LNCaP clone FGC (cell line): ENCODE results near the gene XRN2.
"Not testable (repeated sequence)": the region's sequence is repeated elsewhere in the genome, so short reads cannot be mapped to it uniquely, and the experiment has no call there.

Source experiments
- DNase-seq: peaks from one replicate; pipeline ENCODE4 v3.0.0-alpha.2; 2011; ENCODE audit warnings: low read depth
- H3K4me3 ChIP-seq: 2 replicates; pipeline ENCODE4 v1.5.1; 2011; ENCODE audit warnings: mild to moderate bottlenecking, low read depth, low read length, control low read depth
- TF ChIP-seq, protein P1 (sequence below): IDR thresholded peaks from 2 replicates; pipeline ENCODE4 v1.5.1; 2012; ENCODE audit warnings: mild to moderate bottlenecking; ENCODE audit not compliant: control insufficient read depth, insufficient read depth; ENCODE audit errors: extremely low read depth

Gene XRN2

GRCh38 chr20:21397341-21398108 is 94.4 kb downstream of the XRN2 start, which contains the start of gene NKX2-4:
Gene NKX2-4, minus strand, starts transcription at chr20:21397526. Its CDS starts 127 bp downstream, at chr20:21397399.
- H3K4me3 ChIP-seq: no peak within 1 kb of the TSS
- DNase-seq: no peak
- TF ChIP-seq, protein P1, sequence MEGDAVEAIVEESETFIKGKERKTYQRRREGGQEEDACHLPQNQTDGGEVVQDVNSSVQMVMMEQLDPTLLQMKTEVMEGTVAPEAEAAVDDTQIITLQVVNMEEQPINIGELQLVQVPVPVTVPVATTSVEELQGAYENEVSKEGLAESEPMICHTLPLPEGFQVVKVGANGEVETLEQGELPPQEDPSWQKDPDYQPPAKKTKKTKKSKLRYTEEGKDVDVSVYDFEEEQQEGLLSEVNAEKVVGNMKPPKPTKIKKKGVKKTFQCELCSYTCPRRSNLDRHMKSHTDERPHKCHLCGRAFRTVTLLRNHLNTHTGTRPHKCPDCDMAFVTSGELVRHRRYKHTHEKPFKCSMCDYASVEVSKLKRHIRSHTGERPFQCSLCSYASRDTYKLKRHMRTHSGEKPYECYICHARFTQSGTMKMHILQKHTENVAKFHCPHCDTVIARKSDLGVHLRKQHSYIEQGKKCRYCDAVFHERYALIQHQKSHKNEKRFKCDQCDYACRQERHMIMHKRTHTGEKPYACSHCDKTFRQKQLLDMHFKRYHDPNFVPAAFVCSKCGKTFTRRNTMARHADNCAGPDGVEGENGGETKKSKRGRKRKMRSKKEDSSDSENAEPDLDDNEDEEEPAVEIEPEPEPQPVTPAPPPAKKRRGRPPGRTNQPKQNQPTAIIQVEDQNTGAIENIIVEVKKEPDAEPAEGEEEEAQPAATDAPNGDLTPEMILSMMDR: no peak

DNA sequence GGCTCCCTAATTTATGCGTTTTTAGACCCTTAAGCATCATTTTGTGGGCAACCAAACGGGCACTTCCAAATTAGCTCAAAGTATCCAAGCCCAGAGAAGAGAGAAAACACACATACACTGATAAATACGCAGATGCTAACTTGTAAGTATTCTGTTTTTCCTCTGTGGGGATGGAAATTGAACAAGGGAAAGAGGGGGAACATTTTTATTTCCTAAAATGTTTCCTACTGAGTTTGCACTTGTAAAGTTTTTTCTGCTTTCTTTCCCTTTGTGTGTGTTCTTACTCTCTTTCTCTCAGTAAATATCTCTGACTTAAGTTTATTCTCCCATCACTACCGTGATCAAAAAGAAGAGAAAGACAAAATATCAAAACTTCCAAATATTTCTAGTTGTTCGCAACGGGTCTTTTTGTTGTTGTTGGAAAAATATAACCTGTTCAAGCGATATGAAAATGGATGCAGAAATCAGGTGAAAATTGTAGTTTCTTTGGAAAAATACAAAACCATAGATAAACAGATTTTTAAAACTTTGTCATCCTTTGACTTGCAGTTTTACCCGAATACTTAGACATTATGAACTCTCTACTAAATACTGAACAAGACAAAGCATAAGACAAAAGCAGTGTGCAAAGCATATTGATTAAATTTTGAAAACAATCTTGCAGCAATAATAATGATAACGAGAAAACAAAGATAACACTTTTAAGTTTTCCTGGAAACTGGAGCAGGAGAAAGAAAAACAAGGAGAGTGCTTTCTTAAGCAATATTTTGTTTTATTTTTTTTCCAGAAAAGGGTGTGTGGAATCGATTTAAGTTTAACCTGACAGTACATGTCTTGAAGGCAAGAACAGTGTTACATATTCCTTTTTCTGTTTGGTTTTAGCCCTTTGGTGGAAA is 95.2 kb downstream of the XRN2 start:
- no peak for DNase-seq
- no peak overlapping the region for H3K4me3 ChIP-seq
- TF ChIP-seq, protein P1: no peak

DNA sequence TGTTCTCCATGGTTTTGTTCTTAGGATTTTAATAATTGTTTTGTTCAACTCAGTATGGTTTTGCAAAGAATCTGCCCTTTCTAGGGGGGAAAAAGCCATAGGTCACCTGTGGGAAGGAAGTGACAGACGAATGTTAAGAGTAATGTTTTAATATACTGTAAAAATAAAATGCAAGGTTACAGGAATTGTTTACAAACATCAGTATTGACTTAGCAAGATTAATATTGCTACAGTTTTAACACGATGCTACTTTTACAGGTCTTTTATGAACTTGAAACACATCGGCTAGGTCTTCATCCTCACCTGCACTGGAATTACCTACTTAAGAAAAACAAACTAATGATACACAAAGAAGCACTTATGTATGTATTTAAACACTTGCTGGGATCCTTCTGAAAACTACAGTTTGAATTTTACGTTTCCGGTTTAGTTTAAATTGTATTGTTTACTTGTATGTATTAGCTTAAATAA is 95.9 kb downstream of the XRN2 start:
- H3K4me3 ChIP-seq: no peak overlapping the region
- no peak for DNase-seq

DNA sequence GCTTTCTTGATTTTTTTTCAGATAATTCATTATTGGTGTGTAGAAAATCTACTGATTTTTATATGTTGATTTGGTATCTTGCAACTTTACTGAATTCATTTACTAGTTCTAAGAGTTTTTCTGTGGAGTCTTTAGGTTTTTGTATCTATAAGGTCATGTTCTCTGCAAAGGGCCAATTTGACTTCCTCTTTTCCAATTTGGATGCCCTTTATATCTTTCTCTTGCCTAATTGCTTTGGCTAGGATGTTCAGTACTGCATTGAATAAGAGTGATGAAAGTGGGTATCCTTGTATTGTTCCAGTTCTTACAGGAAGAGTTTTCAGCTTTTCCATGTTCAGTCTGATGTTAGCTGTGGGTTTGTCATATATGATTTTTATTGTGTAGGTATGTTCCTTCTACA is 108.6 kb downstream of the XRN2 start:
- DNase-seq: no peak
- TF ChIP-seq, protein P1: no peak
- no peak overlapping the region for H3K4me3 ChIP-seq

More for the DNA sequence above, 95.9 kb downstream of the XRN2 start:
- TF ChIP-seq, protein P1: no peak

DNA sequence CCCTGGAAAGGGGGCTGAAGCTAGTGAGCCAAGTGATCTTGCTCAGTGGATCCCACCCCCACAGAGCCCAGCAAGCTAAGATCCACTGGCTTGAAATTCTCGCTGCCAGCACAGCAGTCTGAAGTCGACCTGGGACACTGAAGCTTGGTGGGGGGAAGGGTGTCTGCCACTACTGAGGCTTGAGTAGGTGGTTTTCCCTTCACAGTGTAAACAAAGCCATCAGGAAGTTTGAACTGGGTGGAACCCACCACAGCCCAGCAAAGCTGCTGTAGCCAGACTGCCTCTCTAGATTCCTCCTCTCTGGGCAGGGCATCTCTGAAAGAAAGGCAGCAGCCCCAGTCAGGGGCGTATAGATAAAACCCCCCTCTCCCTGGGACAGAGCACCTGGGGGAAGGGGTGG is 110.9 kb downstream of the XRN2 start:
- not testable (repeated sequence) for H3K4me3 ChIP-seq, DNase-seq

DNA sequence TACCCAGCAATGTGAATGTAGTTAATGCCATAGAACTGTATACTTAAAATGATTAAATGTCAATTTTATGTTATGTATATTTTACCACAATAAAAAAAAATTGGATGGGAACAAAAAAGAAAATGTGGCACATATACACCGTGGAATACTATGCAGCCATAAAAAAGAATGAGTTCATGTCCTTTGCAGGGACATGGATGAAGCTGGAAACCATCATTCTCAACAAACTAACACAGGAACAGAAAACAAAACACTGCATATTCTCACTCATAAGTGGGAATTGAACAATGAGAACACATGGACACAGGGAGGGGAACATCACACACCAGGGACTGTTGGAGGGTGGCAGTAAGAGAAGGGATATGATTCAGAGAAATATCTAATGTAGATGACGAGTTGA is 116.0 kb downstream of the XRN2 start:
- DNase-seq, H3K4me3 ChIP-seq: not testable (repeated sequence)

DNA sequence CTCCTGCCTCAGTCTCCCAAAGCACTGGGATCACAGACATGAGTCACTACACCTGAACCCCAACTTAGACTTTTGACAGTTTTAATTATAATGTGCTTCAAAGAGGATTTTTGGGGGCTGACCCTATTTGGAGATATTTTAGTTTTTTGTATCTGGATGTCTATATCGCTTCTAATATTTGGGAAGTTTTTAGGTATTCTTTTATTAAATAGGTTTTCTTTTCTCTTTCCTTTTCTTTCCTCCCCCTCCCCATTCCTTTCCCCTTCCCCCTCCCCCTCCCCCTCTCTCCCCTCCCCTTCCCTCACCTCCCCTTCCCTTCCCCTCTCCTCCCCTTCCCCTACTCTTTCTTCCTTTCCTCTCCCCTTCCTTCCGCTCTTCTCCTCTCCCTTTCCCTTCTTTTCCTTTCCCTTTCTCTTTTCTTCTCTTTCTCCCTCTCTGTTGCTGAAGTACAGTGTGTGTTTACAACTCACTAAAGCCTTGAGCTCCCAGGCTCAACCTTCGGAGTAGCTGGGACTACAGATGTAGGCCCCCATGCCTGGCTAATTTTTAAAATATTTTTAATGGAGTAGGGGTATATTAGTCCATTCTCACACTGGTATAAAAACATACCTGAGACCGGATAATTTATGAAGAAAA is 118.6 kb downstream of the XRN2 start:
- DNase-seq: no peak
- no peak overlapping the region for H3K4me3 ChIP-seq
- TF ChIP-seq, protein P1: no peak

GRCh38 chr20:21423712-21424111 is 120.6 kb downstream of the XRN2 start:
- DNase-seq, H3K4me3 ChIP-seq: not testable (repeated sequence)
